SK-N-SH treated with all-trans-retinoic acid at 6 μM for 48 hours (cell line): ENCODE results near the gene PRICKLE3.

ENCODE experiments used
- ARNTL ChIP-seq: fragments of 450-650 bp; formaldehyde crosslinking; IDR thresholded peaks from 2 replicates; pipeline ENCODE4 v1.5.0; 2020; ENCODE audit warnings: low read depth, mild to moderate bottlenecking, moderate library complexity, borderline replicate concordance
- BACH2 ChIP-seq: fragments of 250-450 bp; sonication (Bioruptor Pico); IDR thresholded peaks from 2 replicates; pipeline ENCODE4 v1.9.0; 2021; ENCODE audit warnings: mild to moderate bottlenecking, borderline replicate concordance
- GLIS3 ChIP-seq: fragments of 250-450 bp; sonication (Bioruptor Pico); IDR thresholded peaks from 2 replicates; pipeline ENCODE4 v1.5.0; 2020; ENCODE audit warnings: mild to moderate bottlenecking, moderate library complexity
- ISL1 ChIP-seq: fragments of 250-450 bp; sonication (Bioruptor Pico); IDR thresholded peaks from 2 replicates; pipeline ENCODE4 v2.1.2; 2022; ENCODE audit warnings: mild to moderate bottlenecking, moderate library complexity
- TOX ChIP-seq: fragments of 250-450 bp; sonication (Bioruptor Pico); IDR thresholded peaks from 2 replicates; pipeline ENCODE4 v1.8.0; 2021; ENCODE audit warnings: mild to moderate bottlenecking, moderate library complexity, borderline replicate concordance
- ZC3H10 ChIP-seq: fragments of 250-450 bp; sonication (Bioruptor Pico); IDR thresholded peaks from 2 replicates; pipeline ENCODE4 v1.5.1; 2021; ENCODE audit warnings: mild to moderate bottlenecking, moderate library complexity
- ZFP3 ChIP-seq: fragments of 250-450 bp; sonication (Bioruptor Pico); IDR thresholded peaks from 2 replicates; pipeline ENCODE4 v1.5.0; 2020; ENCODE audit warnings: mild to moderate bottlenecking, moderate library complexity
- ZNF8 ChIP-seq: fragments of 450-650 bp; formaldehyde crosslinking; IDR thresholded peaks from 2 replicates; pipeline ENCODE4 v1.5.0; 2020; ENCODE audit warnings: mild to moderate bottlenecking, moderate library complexity
- TF ChIP-seq, protein P1 (sequence below): fragments of 250-450 bp; sonication (Bioruptor Pico); IDR thresholded peaks from 2 replicates; pipeline ENCODE4 v1.5.0; 2020; ENCODE audit warnings: mild to moderate bottlenecking, moderate library complexity
- TF ChIP-seq, protein P2 (sequence below): fragments of 250-450 bp; sonication (Bioruptor Pico); IDR thresholded peaks from 2 replicates; pipeline ENCODE4 v1.8.0; 2020; ENCODE audit warnings: mild to moderate bottlenecking, moderate library complexity, borderline replicate concordance
- TF ChIP-seq, protein P3 (sequence below): fragments of 250-450 bp; sonication (Bioruptor Pico); IDR thresholded peaks from 2 replicates; pipeline ENCODE4 v1.5.1; 2021; ENCODE audit warnings: mild to moderate bottlenecking, moderate library complexity

DNA sequence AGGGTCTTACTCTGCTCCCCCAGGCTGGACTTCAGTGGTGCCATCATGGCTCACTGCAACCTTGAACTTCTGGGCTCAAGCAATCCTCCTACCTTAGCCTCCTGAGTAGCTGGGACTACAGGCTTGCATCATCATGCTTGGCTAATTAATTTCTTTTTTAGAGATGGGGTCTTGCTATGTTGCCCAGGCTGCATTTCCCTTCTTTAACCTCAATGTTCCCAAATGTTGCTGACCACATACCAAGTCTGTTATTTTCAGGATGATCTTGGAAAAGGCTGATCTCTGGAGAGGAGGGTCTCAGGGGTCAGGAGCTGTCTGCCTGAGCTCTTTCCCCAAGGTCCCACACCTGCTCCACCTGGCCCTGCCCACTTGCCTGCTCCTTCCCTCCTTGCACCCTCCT, 33.9 kb upstream of the PRICKLE3 start:
- TF ChIP-seq, protein P1, sequence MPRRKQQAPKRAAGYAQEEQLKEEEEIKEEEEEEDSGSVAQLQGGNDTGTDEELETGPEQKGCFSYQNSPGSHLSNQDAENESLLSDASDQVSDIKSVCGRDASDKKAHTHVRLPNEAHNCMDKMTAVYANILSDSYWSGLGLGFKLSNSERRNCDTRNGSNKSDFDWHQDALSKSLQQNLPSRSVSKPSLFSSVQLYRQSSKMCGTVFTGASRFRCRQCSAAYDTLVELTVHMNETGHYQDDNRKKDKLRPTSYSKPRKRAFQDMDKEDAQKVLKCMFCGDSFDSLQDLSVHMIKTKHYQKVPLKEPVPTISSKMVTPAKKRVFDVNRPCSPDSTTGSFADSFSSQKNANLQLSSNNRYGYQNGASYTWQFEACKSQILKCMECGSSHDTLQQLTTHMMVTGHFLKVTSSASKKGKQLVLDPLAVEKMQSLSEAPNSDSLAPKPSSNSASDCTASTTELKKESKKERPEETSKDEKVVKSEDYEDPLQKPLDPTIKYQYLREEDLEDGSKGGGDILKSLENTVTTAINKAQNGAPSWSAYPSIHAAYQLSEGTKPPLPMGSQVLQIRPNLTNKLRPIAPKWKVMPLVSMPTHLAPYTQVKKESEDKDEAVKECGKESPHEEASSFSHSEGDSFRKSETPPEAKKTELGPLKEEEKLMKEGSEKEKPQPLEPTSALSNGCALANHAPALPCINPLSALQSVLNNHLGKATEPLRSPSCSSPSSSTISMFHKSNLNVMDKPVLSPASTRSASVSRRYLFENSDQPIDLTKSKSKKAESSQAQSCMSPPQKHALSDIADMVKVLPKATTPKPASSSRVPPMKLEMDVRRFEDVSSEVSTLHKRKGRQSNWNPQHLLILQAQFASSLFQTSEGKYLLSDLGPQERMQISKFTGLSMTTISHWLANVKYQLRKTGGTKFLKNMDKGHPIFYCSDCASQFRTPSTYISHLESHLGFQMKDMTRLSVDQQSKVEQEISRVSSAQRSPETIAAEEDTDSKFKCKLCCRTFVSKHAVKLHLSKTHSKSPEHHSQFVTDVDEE (CRISPR knock-in tag), result no peak
- TF ChIP-seq GLIS3 (CRISPR knock-in tag) (no peak), ZC3H10 (no peak), BACH2 (no peak), ZFP3 (CRISPR knock-in tag) (no peak), ISL1 (no peak), ZNF8 (no peak), ARNTL (CRISPR knock-in tag) (no peak), TOX (CRISPR knock-in tag) (no peak)
- TF ChIP-seq, protein P2, sequence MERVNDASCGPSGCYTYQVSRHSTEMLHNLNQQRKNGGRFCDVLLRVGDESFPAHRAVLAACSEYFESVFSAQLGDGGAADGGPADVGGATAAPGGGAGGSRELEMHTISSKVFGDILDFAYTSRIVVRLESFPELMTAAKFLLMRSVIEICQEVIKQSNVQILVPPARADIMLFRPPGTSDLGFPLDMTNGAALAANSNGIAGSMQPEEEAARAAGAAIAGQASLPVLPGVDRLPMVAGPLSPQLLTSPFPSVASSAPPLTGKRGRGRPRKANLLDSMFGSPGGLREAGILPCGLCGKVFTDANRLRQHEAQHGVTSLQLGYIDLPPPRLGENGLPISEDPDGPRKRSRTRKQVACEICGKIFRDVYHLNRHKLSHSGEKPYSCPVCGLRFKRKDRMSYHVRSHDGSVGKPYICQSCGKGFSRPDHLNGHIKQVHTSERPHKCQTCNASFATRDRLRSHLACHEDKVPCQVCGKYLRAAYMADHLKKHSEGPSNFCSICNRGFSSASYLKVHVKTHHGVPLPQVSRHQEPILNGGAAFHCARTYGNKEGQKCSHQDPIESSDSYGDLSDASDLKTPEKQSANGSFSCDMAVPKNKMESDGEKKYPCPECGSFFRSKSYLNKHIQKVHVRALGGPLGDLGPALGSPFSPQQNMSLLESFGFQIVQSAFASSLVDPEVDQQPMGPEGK (CRISPR knock-in tag), result no peak
- TF ChIP-seq, protein P3, sequence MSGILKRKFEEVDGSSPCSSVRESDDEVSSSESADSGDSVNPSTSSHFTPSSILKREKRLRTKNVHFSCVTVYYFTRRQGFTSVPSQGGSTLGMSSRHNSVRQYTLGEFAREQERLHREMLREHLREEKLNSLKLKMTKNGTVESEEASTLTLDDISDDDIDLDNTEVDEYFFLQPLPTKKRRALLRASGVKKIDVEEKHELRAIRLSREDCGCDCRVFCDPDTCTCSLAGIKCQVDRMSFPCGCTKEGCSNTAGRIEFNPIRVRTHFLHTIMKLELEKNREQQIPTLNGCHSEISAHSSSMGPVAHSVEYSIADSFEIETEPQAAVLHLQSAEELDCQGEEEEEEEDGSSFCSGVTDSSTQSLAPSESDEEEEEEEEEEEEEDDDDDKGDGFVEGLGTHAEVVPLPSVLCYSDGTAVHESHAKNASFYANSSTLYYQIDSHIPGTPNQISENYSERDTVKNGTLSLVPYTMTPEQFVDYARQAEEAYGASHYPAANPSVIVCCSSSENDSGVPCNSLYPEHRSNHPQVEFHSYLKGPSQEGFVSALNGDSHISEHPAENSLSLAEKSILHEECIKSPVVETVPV (CRISPR knock-in tag), result no peak
